GM18498 (cell line): ENCODE data around the gene ZNF444.
A peak's percentile ranks its signal among the peaks of the same experiment; 100 is the strongest.

Experiments
- ATAC-seq: cut with Tn5 transposase; IDR thresholded peaks from one replicate; pipeline ENCODE4 v1.9.1; 2021; ENCODE audit warnings: mild to moderate bottlenecking, moderate library complexity; ENCODE audit not compliant: unreplicated experiment

ZNF444 gene

GRCh38 chr19:56106993-56107392 is 34.1 kb upstream of the ZNF444 start:
- no peak for ATAC-seq

GRCh38 chr19:56107626-56108351 is 33.3 kb upstream of the ZNF444 start:
- no peak for ATAC-seq

GRCh38 chr19:56108447-56109195 is 32.5 kb upstream of the ZNF444 start:
- no peak for ATAC-seq

GRCh38 chr19:56109226-56109625 is 31.9 kb upstream of the ZNF444 start:
- no peak for ATAC-seq

- ATAC-seq = no peak
Measured at GRCh38 chr19:56110515-56111448, 30.3 kb upstream of the ZNF444 start.

- peak; percentile 84 for ATAC-seq
Measured at GRCh38 chr19:56111601-56112312, 29.3 kb upstream of the ZNF444 start.

GRCh38 chr19:56112313-56112709 is 28.8 kb upstream of the ZNF444 start:
- ATAC-seq = no peak

- ATAC-seq = no peak
Measured at GRCh38 chr19:56113074-56113632, 27.9 kb upstream of the ZNF444 start.

GRCh38 chr19:56114051-56114777 is 26.9 kb upstream of the ZNF444 start:
- ATAC-seq = no peak

GRCh38 chr19:56114778-56115110 is 26.3 kb upstream of the ZNF444 start:
- no peak for ATAC-seq

GRCh38 chr19:56115490-56115889 is 25.6 kb upstream of the ZNF444 start:
- no peak for ATAC-seq

GRCh38 chr19:56116606-56117005 is 24.5 kb upstream of the ZNF444 start:
- ATAC-seq = no peak

- no peak for ATAC-seq
Measured at GRCh38 chr19:56117376-56117884, 23.7 kb upstream of the ZNF444 start.

- ATAC-seq = no peak
Measured at GRCh38 chr19:56117889-56118288, 23.2 kb upstream of the ZNF444 start.

GRCh38 chr19:56118666-56119581 is 22.2 kb upstream of the ZNF444 start:
- ATAC-seq = no peak

- no peak for ATAC-seq
Measured at GRCh38 chr19:56119582-56119978, 21.5 kb upstream of the ZNF444 start.

GRCh38 chr19:56120002-56120370 is 21.1 kb upstream of the ZNF444 start:
- no peak for ATAC-seq

- peak; percentile 34 for ATAC-seq
Measured at GRCh38 chr19:56120371-56121179, 20.5 kb upstream of the ZNF444 start.
